H9 (cell line): Measurements from ENCODE around the gene MED27. TPM values are rescaled to one million over a fixed set of nuclear protein-coding genes. Genes with fewer than 3 reads are reported as not detected.

Experiments used
- DNase-seq: peaks from one replicate; pipeline ENCODE4 v3.0.0-alpha.2; 2017
- H2AFZ ChIP-seq: one replicate; pipeline ENCODE4 v1.6.1; 2013; ENCODE audit warnings: mild to moderate bottlenecking, low read length, control low read depth, moderate library complexity
- H2AK5ac ChIP-seq: 2 replicates; pipeline ENCODE4 v1.6.1; 2013; ENCODE audit warnings: low read length, control low read depth, mixed read lengths; ENCODE audit not compliant: insufficient read length
- H2BK120ac ChIP-seq: one replicate; pipeline ENCODE4 v1.6.1; 2013; ENCODE audit warnings: low read depth, mild to moderate bottlenecking, low read length, control low read depth, inconsistent platforms; ENCODE audit not compliant: poor library complexity, severe bottlenecking
- H2BK12ac ChIP-seq: 2 replicates; pipeline ENCODE4 v1.6.1; 2013; ENCODE audit warnings: low read length, control low read depth, mixed read lengths, low read depth; ENCODE audit not compliant: insufficient read length
- H2BK15ac ChIP-seq: 2 replicates; pipeline ENCODE4 v1.6.1; 2013; ENCODE audit warnings: low read depth, low read length, control low read depth
- H2BK20ac ChIP-seq: one replicate; pipeline ENCODE4 v1.6.1; 2013; ENCODE audit warnings: low read depth, mild to moderate bottlenecking, low read length, control low read depth, inconsistent platforms; ENCODE audit not compliant: poor library complexity, severe bottlenecking
- H2BK5ac ChIP-seq: 2 replicates; pipeline ENCODE4 v1.6.1; 2013; ENCODE audit warnings: low read length, control low read depth, mixed read lengths; ENCODE audit not compliant: insufficient read length
- H3K14ac ChIP-seq: 2 replicates; pipeline ENCODE4 v1.6.1; 2013; ENCODE audit warnings: low read length, control low read depth; ENCODE audit not compliant: insufficient read depth
- H3K18ac ChIP-seq: 2 replicates; pipeline ENCODE4 v1.6.1; 2013; ENCODE audit warnings: low read depth, mild to moderate bottlenecking, mixed read lengths, low read length, control low read depth; ENCODE audit not compliant: insufficient read length
- H3K23ac ChIP-seq: 2 replicates; pipeline ENCODE4 v1.6.1; 2013; ENCODE audit warnings: low read length, control low read depth, mixed read lengths, low read depth; ENCODE audit not compliant: insufficient read length
- H3K23me2 ChIP-seq: 2 replicates; pipeline ENCODE4 v1.6.1; 2013; ENCODE audit warnings: low read depth, mild to moderate bottlenecking, mixed read lengths, low read length, control low read depth; ENCODE audit not compliant: insufficient read length, poor library complexity, severe bottlenecking
- H3K27ac ChIP-seq: 2 replicates; pipeline ENCODE4 v1.5.1; 2013; ENCODE audit warnings: low read length, control low read depth, mixed read lengths, low read depth; ENCODE audit not compliant: insufficient read length
- H3K27me3 ChIP-seq: 2 replicates; pipeline ENCODE4 v1.6.1; 2013; ENCODE audit warnings: low read length, control low read depth, inconsistent platforms; ENCODE audit not compliant: insufficient read depth
- H3K4ac ChIP-seq: 2 replicates; pipeline ENCODE4 v1.6.1; 2013; ENCODE audit warnings: low read depth, mild to moderate bottlenecking, control low read depth, inconsistent platforms, low read length, moderate library complexity
- H3K4me1 ChIP-seq: 2 replicates; pipeline ENCODE4 v1.6.1; 2013; ENCODE audit warnings: low read length, control low read depth, inconsistent platforms; ENCODE audit not compliant: insufficient read depth
- H3K4me2 ChIP-seq: 2 replicates; pipeline ENCODE4 v1.6.1; 2013; ENCODE audit warnings: low read length, control low read depth, mixed read lengths; ENCODE audit not compliant: insufficient read length, insufficient read depth
- H3K56ac ChIP-seq: 2 replicates; pipeline ENCODE4 v1.6.1; 2013; ENCODE audit warnings: low read depth, mild to moderate bottlenecking, mixed read lengths, low read length, control low read depth; ENCODE audit not compliant: insufficient read length
- H3K79me1 ChIP-seq: 2 replicates; pipeline ENCODE4 v1.6.1; 2013; ENCODE audit warnings: low read depth, mild to moderate bottlenecking, moderate library complexity, low read length, control low read depth, inconsistent platforms; ENCODE audit not compliant: insufficient read depth, poor library complexity, severe bottlenecking
- H3K79me2 ChIP-seq: 2 replicates; pipeline ENCODE4 v1.6.1; 2013; ENCODE audit warnings: low read length, control low read depth, inconsistent platforms; ENCODE audit not compliant: insufficient read depth
- H3K9ac ChIP-seq: 2 replicates; pipeline ENCODE4 v1.6.1; 2013; ENCODE audit warnings: low read length, control low read depth, mixed read lengths; ENCODE audit not compliant: insufficient read length; ENCODE audit errors: extremely low read depth
- H3K9me3 ChIP-seq: one replicate; pipeline ENCODE4 v1.6.1; 2013; ENCODE audit warnings: low read depth, low read length, inconsistent platforms; ENCODE audit not compliant: control insufficient read depth
- H3T11ph ChIP-seq: one replicate; pipeline ENCODE4 v1.6.1; 2013; ENCODE audit warnings: mild to moderate bottlenecking, low read length, control low read depth, inconsistent platforms
- H4K20me1 ChIP-seq: one replicate; pipeline ENCODE4 v1.6.1; 2013; ENCODE audit not compliant: control insufficient read depth, insufficient read length, insufficient read depth
- H4K5ac ChIP-seq: 2 replicates; pipeline ENCODE4 v1.6.1; 2013; ENCODE audit warnings: low read depth, mild to moderate bottlenecking, mixed read lengths, low read length, control low read depth; ENCODE audit not compliant: insufficient read length
- H4K8ac ChIP-seq: replicated peaks from 2 replicates; pipeline ENCODE4 v1.6.1; 2013; ENCODE audit warnings: low read length, control low read depth, mixed read lengths, low read depth; ENCODE audit not compliant: insufficient read length
- H4K91ac ChIP-seq: 2 replicates; pipeline ENCODE4 v1.6.1; 2013; ENCODE audit warnings: low read depth, mild to moderate bottlenecking, moderate library complexity, mixed read lengths, low read length, control low read depth; ENCODE audit not compliant: insufficient read length
- H3K27ac Mint-ChIP-seq, 3 experiments: 2 replicates in 2 of 3; 3 replicates in 1 of 3; pipeline ENCODE4 v1.8.0; 2020 to 2021; ENCODE audit warnings: mixed read lengths in 3 of 3, mild to moderate bottlenecking in 1 of 3, moderate library complexity in 1 of 3
- H3K27me3 Mint-ChIP-seq: 2 replicates; pipeline ENCODE4 v1.8.0; 2021; ENCODE audit warnings: low read depth, mild to moderate bottlenecking, moderate library complexity, mixed read lengths
- H3K36me3 Mint-ChIP-seq, 3 experiments: 2 replicates in 2 of 3; 3 replicates in 1 of 3; pipeline ENCODE4 v1.8.0; 2020 to 2021; ENCODE audit warnings: low read depth in 3 of 3, mixed read lengths in 3 of 3; ENCODE audit not compliant: insufficient read depth in 1 of 3
- H3K4me1 Mint-ChIP-seq, 2 experiments: 2 replicates each; pipeline ENCODE4 v1.8.0; 2020; ENCODE audit warnings: mixed read lengths in 2 of 2
- H3K4me3 Mint-ChIP-seq, 2 experiments: 2 replicates in 1 of 2; 3 replicates in 1 of 2; pipeline ENCODE4 v1.8.0; 2020 to 2021; ENCODE audit warnings: mild to moderate bottlenecking in 2 of 2, mixed read lengths in 2 of 2, moderate library complexity in 1 of 2
- H3K9me3 Mint-ChIP-seq, 2 experiments: 2 replicates in 1 of 2; 3 replicates in 1 of 2; pipeline ENCODE4 v1.8.0; 2020; ENCODE audit warnings: mild to moderate bottlenecking in 2 of 2, mixed read lengths in 2 of 2, moderate library complexity in 1 of 2
- WGBS: extraction: QIAGEN DNeasy Blood & Tissue Kit; methylation state at CpG from one replicate; pipeline ENCODE4 v1.1.7; 2013; ENCODE audit warnings: missing lambda C conversion rate, low lambda C conversion rate, mixed read lengths; ENCODE audit not compliant: insufficient read length; ENCODE audit errors: extremely low coverage; 5-methylcytosine and 5-hydroxymethylcytosine counted together
- total RNA-seq: library from RNA; stranded (reverse); gene quantifications from 2 replicates; pipeline ENCODE4 v1.2.1, GENCODE V29; 2021
- TF ChIP-seq, protein P1 (sequence below): fragments of 200-600 bp; sonication (generic); conservative IDR thresholded peaks from 3 replicates; pipeline ENCODE4 v1.8.0; 2021; ENCODE audit warnings: antibody characterized with exemption, mild to moderate bottlenecking

The MED27 gene
- total RNA-seq, 1 experiment from 2014 or later: 33.5 TPM

DNA sequence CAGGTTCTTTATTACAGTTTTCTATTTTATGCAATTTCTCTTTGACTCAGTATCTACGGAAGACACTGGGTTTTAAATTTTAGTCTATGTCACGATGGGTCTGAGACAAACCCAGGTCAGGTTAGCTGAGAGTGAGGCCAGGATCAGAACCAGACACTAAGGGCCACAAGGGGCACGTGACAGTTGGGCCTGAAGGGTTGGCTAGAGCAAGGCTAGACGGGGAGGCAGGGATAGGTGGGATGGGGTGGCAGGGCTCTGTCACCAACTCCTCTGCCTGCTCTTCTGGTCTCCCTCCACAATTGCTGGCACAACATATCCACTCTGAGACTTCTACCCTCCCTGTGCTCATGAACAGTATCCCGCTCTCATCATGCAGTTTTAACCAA, 76.4 kb downstream of the MED27 start:
- Histone ChIP-seq H3K23me2 (no peaks in the 10 kb centered on the region), H4K5ac (no peak overlapping the region), H3K14ac (no peak overlapping the region), H2BK12ac (no peak overlapping the region), H2AFZ (no peak overlapping the region), H3K79me1 (no peaks in the 10 kb centered on the region), H4K91ac (no peak overlapping the region), H2BK5ac (no peak overlapping the region), H3K9ac (no peak overlapping the region), H3K27ac (no peak overlapping the region), H2AK5ac (no peak overlapping the region), H3K9me3 (no peaks in the 10 kb centered on the region), H3K79me2 (no peaks in the 10 kb centered on the region), H3K4me1 (peaks cover 16% of the 10 kb centered on the region; the same call in 1 of the 2 replicates), H3K23ac (no peak overlapping the region), H2BK120ac (no peak overlapping the region), H2BK20ac (no peak overlapping the region), H4K8ac (no peak overlapping the region), H3T11ph (no peak overlapping the region), H3K4ac (no peak overlapping the region), H3K4me2 (no peak overlapping the region), H3K18ac (no peak overlapping the region), H2BK15ac (no peak overlapping the region), H4K20me1 (no peaks in the 10 kb centered on the region), H3K27me3 (no peaks in the 10 kb centered on the region), H3K56ac (no peak overlapping the region)
- TF ChIP-seq, protein P1, sequence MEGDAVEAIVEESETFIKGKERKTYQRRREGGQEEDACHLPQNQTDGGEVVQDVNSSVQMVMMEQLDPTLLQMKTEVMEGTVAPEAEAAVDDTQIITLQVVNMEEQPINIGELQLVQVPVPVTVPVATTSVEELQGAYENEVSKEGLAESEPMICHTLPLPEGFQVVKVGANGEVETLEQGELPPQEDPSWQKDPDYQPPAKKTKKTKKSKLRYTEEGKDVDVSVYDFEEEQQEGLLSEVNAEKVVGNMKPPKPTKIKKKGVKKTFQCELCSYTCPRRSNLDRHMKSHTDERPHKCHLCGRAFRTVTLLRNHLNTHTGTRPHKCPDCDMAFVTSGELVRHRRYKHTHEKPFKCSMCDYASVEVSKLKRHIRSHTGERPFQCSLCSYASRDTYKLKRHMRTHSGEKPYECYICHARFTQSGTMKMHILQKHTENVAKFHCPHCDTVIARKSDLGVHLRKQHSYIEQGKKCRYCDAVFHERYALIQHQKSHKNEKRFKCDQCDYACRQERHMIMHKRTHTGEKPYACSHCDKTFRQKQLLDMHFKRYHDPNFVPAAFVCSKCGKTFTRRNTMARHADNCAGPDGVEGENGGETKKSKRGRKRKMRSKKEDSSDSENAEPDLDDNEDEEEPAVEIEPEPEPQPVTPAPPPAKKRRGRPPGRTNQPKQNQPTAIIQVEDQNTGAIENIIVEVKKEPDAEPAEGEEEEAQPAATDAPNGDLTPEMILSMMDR: no peak
- Mint-ChIP-seq H3K4me1 (peaks cover 50 to 56% of the 10 kb centered on the region in 2 experiments), H3K36me3 (peaks cover 0 to 10% (median 6%) of the 10 kb centered on the region in 3 experiments; a peak in 3 of 7 replicates), H3K27ac (no peak overlapping the region; a peak in 1 of 7 replicates), H3K4me3 (no peak overlapping the region), H3K27me3 (no peaks in the 10 kb centered on the region), H3K9me3 (no peaks in the 10 kb centered on the region)
- no CpG with 5 or more reads among the region's 5 CpGs for WGBS
- no peak for DNase-seq
